WTC11 (cell line): ENCODE results near the gene GLIPR1.

Source experiments
- ESRRA ChIP-seq: sonication (generic); formaldehyde crosslinking; IDR thresholded peaks from 2 replicates; pipeline ENCODE4 v1.8.1; 2022; ENCODE audit warnings: mild to moderate bottlenecking, missing genetic modification reagents, borderline replicate concordance
- ETV6 ChIP-seq: sonication (generic); formaldehyde crosslinking; IDR thresholded peaks from 2 replicates; pipeline ENCODE4 v1.8.1; 2022; ENCODE audit warnings: mild to moderate bottlenecking, missing genetic modification reagents
- SOX15 ChIP-seq: fragments of 250-450 bp; sonication (Bioruptor Pico); IDR thresholded peaks from 2 replicates; pipeline ENCODE4 v1.9.0; 2021; ENCODE audit warnings: mild to moderate bottlenecking
- TCF7 ChIP-seq: sonication (generic); formaldehyde crosslinking; IDR thresholded peaks from 2 replicates; pipeline ENCODE4 v1.8.0; 2022; ENCODE audit warnings: mild to moderate bottlenecking, low read depth, missing genetic modification reagents, moderate library complexity
- TF ChIP-seq, protein P1 (sequence below): fragments of 200-600 bp; IDR thresholded peaks from 2 replicates; pipeline ENCODE4 v1.8.0; 2022; ENCODE audit warnings: antibody characterized with exemption
- TF ChIP-seq, protein P2 (sequence below): sonication (generic); formaldehyde crosslinking; IDR thresholded peaks from 2 replicates; pipeline ENCODE4 v1.8.0; 2022; ENCODE audit warnings: mild to moderate bottlenecking, missing genetic modification reagents
- TF ChIP-seq, protein P3 (sequence below): sonication (generic); formaldehyde crosslinking; IDR thresholded peaks from 2 replicates; pipeline ENCODE4 v1.8.1; 2023; ENCODE audit warnings: mild to moderate bottlenecking, missing genetic modification reagents, moderate library complexity
- TF ChIP-seq, protein P4 (sequence below): sonication (generic); formaldehyde crosslinking; IDR thresholded peaks from 2 replicates; pipeline ENCODE4 v1.8.1; 2022; ENCODE audit warnings: mild to moderate bottlenecking, moderate library complexity, missing genetic modification reagents
- TF ChIP-seq, protein P5 (sequence below): fragments of 250-450 bp; sonication (Bioruptor Pico); IDR thresholded peaks from 2 replicates; pipeline ENCODE4 v2.1.2; 2022; ENCODE audit warnings: mild to moderate bottlenecking, moderate library complexity
- TF ChIP-seq, protein P6 (sequence below): sonication (generic); formaldehyde crosslinking; IDR thresholded peaks from 2 replicates; pipeline ENCODE4 v1.8.1; 2023; ENCODE audit warnings: mild to moderate bottlenecking, missing genetic modification reagents
- TF ChIP-seq, protein P7 (sequence below): sonication (generic); formaldehyde crosslinking; IDR thresholded peaks from 2 replicates; pipeline ENCODE4 v1.8.1; 2022; ENCODE audit warnings: low read depth, missing genetic modification reagents, borderline replicate concordance

DNA sequence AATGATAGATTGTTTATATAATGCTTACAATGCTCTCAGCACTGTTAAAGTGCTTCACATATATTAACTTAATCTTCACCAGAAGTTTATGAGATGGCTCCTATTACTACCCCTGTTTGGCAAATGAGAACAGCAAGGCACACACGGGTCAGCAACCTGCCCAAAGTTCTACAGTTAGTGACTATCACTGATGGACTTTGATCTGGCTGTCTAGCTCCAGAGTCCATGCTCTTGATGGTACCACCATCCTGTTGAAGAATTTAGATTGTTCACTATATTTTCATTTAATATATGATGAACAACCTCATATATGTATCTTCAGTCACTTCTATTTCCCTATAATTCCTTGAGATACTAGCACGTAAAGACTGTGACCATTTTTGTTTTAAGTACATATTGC lies 10.6 kb downstream of the GLIPR1 start:
- TF ChIP-seq, protein P1, sequence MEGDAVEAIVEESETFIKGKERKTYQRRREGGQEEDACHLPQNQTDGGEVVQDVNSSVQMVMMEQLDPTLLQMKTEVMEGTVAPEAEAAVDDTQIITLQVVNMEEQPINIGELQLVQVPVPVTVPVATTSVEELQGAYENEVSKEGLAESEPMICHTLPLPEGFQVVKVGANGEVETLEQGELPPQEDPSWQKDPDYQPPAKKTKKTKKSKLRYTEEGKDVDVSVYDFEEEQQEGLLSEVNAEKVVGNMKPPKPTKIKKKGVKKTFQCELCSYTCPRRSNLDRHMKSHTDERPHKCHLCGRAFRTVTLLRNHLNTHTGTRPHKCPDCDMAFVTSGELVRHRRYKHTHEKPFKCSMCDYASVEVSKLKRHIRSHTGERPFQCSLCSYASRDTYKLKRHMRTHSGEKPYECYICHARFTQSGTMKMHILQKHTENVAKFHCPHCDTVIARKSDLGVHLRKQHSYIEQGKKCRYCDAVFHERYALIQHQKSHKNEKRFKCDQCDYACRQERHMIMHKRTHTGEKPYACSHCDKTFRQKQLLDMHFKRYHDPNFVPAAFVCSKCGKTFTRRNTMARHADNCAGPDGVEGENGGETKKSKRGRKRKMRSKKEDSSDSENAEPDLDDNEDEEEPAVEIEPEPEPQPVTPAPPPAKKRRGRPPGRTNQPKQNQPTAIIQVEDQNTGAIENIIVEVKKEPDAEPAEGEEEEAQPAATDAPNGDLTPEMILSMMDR: no peak
- TF ChIP-seq, protein P2, sequence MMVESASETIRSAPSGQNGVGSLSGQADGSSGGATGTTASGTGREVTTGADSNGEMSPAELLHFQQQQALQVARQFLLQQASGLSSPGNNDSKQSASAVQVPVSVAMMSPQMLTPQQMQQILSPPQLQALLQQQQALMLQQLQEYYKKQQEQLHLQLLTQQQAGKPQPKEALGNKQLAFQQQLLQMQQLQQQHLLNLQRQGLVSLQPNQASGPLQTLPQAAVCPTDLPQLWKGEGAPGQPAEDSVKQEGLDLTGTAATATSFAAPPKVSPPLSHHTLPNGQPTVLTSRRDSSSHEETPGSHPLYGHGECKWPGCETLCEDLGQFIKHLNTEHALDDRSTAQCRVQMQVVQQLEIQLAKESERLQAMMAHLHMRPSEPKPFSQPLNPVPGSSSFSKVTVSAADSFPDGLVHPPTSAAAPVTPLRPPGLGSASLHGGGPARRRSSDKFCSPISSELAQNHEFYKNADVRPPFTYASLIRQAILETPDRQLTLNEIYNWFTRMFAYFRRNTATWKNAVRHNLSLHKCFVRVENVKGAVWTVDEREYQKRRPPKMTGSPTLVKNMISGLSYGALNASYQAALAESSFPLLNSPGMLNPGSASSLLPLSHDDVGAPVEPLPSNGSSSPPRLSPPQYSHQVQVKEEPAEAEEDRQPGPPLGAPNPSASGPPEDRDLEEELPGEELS (CRISPR knock-in tag): no peak
- TF ChIP-seq, protein P3, sequence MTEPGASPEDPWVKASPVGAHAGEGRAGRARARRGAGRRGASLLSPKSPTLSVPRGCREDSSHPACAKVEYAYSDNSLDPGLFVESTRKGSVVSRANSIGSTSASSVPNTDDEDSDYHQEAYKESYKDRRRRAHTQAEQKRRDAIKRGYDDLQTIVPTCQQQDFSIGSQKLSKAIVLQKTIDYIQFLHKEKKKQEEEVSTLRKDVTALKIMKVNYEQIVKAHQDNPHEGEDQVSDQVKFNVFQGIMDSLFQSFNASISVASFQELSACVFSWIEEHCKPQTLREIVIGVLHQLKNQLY (CRISPR knock-in tag): no peak
- no peak for TF ChIP-seq ETV6 (CRISPR knock-in tag)
- TF ChIP-seq, protein P4, sequence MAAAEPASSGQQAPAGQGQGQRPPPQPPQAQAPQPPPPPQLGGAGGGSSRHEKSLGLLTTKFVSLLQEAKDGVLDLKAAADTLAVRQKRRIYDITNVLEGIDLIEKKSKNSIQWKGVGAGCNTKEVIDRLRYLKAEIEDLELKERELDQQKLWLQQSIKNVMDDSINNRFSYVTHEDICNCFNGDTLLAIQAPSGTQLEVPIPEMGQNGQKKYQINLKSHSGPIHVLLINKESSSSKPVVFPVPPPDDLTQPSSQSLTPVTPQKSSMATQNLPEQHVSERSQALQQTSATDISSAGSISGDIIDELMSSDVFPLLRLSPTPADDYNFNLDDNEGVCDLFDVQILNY (CRISPR knock-in tag): no peak
- TF ChIP-seq, protein P5, sequence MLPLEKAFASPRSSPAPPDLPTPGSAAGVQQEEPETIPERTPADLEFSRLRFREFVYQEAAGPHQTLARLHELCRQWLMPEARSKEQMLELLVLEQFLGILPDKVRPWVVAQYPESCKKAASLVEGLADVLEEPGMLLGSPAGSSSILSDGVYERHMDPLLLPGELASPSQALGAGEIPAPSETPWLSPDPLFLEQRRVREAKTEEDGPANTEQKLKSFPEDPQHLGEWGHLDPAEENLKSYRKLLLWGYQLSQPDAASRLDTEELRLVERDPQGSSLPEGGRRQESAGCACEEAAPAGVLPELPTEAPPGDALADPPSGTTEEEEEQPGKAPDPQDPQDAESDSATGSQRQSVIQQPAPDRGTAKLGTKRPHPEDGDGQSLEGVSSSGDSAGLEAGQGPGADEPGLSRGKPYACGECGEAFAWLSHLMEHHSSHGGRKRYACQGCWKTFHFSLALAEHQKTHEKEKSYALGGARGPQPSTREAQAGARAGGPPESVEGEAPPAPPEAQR (CRISPR knock-in tag): no peak
- no peak for TF ChIP-seq TCF7
- TF ChIP-seq SOX15 (CRISPR knock-in tag): no peak
- TF ChIP-seq ESRRA (CRISPR knock-in tag): no peak
- TF ChIP-seq, protein P6, sequence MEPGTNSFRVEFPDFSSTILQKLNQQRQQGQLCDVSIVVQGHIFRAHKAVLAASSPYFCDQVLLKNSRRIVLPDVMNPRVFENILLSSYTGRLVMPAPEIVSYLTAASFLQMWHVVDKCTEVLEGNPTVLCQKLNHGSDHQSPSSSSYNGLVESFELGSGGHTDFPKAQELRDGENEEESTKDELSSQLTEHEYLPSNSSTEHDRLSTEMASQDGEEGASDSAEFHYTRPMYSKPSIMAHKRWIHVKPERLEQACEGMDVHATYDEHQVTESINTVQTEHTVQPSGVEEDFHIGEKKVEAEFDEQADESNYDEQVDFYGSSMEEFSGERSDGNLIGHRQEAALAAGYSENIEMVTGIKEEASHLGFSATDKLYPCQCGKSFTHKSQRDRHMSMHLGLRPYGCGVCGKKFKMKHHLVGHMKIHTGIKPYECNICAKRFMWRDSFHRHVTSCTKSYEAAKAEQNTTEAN (CRISPR knock-in tag): no peak
- TF ChIP-seq, protein P7, sequence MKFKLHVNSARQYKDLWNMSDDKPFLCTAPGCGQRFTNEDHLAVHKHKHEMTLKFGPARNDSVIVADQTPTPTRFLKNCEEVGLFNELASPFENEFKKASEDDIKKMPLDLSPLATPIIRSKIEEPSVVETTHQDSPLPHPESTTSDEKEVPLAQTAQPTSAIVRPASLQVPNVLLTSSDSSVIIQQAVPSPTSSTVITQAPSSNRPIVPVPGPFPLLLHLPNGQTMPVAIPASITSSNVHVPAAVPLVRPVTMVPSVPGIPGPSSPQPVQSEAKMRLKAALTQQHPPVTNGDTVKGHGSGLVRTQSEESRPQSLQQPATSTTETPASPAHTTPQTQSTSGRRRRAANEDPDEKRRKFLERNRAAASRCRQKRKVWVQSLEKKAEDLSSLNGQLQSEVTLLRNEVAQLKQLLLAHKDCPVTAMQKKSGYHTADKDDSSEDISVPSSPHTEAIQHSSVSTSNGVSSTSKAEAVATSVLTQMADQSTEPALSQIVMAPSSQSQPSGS (CRISPR knock-in tag): no peak
